Measurements from ENCODE around the gene STX1A. TPM values are rescaled to one million over a fixed set of nuclear protein-coding genes. Genes with fewer than 3 reads are reported as not detected.

The STX1A gene
- total RNA-seq, 2 experiments from 2014 or later, result 22.2 to 24.1 TPM

GRCh38 chr7:73700581-73701134 lies 18.8 kb downstream of the STX1A start:
- ChIA-PET CTCF (interaction anchor here (0.6 to 1.5 kb wide), 7 partner anchors 9 to 138 kb away, joined by 3 to 7 read pairs (median 5); no protein-coding TSS in a partner anchor), POLR2A (no interaction called here)

DNA sequence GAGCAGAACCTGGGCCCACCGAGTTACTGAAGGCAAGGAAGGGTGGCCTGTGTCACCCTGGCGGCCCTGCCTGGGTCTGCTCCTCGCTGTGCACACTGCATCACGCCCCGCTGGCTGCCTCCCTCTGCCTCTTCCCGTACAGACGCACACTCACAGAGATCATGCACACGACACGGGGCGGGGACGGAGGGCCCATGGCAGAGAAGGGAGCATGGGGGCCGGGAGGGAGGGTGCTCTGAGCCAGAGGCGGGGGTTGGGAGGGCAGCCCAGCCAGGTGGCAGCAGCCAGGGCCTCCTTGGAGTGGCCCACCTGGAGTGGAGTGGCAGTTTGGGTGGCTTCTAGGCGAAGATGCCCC lies 19.4 kb downstream of the STX1A start:
- POLR2A ChIA-PET, result no interaction called here
- CTCF ChIA-PET, result interaction anchor here (1.5 kb wide), 1 partner anchor 10 kb away, joined by 6 read pairs; no protein-coding TSS in a partner anchor

DNA sequence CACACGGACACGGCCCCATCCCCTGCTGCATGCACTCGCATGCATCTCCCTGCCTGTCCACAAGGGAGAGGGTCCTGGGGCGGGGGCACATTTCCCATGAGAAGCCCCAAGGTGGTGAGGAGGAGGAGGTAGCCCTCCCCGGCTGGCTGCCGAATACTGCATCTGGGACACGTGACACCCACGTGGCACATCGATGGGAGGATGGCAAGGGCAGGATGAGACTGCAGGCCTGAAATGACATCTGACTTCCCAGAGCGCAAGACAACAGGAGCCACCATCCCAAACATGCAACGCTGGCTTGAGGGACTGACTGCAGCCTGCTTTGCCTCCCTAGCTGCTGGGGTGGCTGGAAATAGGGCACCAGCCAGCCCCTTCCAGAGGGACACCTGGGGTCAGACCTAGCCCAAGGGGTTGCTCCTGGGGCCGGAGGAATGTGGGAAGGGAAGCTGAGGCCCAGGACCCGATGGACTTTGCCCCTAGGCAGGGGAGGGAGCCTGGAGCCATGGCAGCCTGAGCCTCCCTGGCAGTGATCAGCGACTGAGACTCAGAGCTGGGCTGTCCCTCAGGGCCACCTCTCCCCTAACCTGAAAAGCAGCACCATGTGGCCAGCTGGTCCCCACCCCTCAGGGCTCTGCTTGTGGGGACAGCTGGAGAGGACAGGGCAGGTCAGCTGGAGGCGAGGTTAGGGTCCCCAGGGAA lies 19.9 kb downstream of the STX1A start:
- ChIA-PET CTCF (no interaction called here), POLR2A (no interaction called here)

- CTCF ChIA-PET, result no interaction called here
- POLR2A ChIA-PET, result interaction anchor here (0.5 to 0.7 kb wide), 2 partner anchors 35 to 220 kb away, joined by 3 to 8 read pairs; no protein-coding TSS in a partner anchor
Observed at GRCh38 chr7:73698410-73698809, 21.1 kb downstream of the STX1A start.

DNA sequence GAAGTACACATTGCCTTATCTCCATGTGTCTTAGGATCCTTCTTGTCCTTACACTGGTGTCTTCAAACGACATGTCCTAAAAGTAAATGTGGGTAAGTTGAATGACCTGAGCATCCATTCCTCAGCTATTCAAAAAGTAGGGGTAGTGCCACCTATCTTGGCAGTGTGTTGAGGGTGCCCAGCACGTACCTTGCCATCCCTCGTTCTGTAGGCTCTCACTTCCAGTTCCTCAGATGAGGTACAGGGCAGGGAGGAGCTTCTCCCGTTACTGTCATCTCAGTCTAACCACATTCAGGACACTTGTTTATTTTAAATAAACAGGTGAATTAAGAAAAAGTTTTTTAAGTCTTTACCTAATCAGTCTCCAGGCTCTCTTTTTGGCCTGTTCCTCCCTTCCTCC lies 23.1 kb downstream of the STX1A start:
- POLR2A ChIA-PET, result interaction anchor here (1.5 kb wide), 1 partner anchor 13 kb away, joined by 3 read pairs; no protein-coding TSS in a partner anchor
- CTCF ChIA-PET, result no interaction called here

DNA sequence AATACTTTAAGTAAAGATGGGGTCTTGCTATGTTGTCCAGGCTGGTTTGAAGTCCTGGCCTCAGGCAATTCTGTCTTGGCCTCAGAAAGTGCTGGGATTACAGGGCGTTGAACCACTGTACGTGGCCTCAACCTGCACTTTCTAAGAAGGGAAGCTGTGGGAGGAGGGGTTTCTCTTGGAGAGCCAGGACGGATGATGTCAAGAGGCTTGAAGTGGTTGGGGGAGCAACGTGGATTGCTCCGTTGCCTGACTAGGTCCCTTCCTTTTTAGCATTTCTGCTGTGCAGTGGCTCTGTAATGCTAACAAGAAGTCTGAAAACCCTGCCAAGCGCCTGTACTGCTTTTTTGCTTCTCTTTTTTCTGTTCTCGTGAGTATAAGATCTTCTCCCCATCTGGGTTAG lies 28.8 kb downstream of the STX1A start:
- CTCF ChIA-PET, result no interaction called here
- POLR2A ChIA-PET, result interaction anchor here (0.6 kb wide), 1 partner anchor 38 kb away, joined by 4 read pairs; no protein-coding TSS in a partner anchor

DNA sequence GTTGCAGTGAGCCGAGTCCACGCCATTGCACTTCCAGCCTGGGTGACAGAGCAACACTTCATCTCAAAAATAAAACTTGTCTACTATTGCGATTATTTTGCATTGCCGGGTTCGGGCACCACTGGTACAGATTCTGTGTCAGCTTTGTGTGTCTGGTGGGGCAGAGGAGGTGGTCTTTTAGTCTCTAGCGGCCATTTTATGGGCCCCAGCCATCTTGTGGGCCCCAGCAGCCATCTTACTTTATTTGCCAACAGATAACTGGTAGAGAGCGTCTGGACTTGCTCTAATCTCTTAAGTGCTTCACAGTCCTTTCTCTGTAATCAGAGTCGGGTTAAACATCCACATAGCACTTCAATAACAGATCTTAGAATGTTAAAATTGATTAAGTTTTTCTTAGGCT lies 31.2 kb downstream of the STX1A start:
- ChIA-PET CTCF (interaction anchor here (0.7 kb wide), 1 partner anchor 35 kb away, joined by 3 read pairs; no protein-coding TSS in a partner anchor), POLR2A (no interaction called here)

DNA sequence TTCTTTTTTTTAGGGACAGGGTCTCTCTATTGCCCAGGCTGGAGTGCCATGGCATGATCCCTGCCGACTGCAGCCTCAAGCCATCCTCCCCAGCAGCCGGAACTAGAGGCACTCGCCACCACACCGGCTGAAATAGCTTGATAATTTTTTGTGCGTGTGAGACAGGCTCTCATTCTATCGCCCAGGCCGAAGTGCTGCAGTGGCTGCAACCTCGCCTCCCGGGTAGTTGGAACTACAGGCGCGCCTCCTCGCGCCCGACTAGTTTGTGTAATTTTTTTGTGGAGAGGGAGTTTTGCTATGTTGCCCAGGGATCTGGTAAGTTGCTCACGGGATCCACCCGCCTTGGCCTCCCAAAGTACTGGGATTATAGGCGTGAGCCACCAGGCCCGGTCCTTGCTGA lies 34.2 kb downstream of the STX1A start:
- POLR2A ChIA-PET, result no interaction called here
- CTCF ChIA-PET, result no interaction called here

- POLR2A ChIA-PET, result interaction anchor here (0.8 kb wide), 1 partner anchor 13 kb away, joined by 3 read pairs; no protein-coding TSS in a partner anchor
- CTCF ChIA-PET, result interaction anchor here (1.2 kb wide), 1 partner anchor 50 kb away, joined by 3 read pairs; no protein-coding TSS in a partner anchor
Observed at GRCh38 chr7:73683788-73684693, 35.4 kb downstream of the STX1A start.

- CTCF ChIA-PET, result interaction anchor here (0.5 to 1.2 kb wide), 2 partner anchors 51 to 174 kb away, joined by 3 read pairs; no protein-coding TSS in a partner anchor
- POLR2A ChIA-PET, result interaction anchor here (0.8 kb wide), 1 partner anchor 14 kb away, joined by 3 read pairs; no protein-coding TSS in a partner anchor
Observed at GRCh38 chr7:73683056-73683787, 36.2 kb downstream of the STX1A start, which contains the start of the genes BUD23 and DNAJC30. BUD23 (plus strand) TSS chr7:73683597; CDS start chr7:73683626, 29 bp downstream. DNAJC30 (minus strand) TSS chr7:73683453; CDS start chr7:73683423, 30 bp downstream.

- ChIA-PET POLR2A (no interaction called here), CTCF (no interaction called here)
Observed at GRCh38 chr7:73682745-73683055, 36.8 kb downstream of the STX1A start.

DNA sequence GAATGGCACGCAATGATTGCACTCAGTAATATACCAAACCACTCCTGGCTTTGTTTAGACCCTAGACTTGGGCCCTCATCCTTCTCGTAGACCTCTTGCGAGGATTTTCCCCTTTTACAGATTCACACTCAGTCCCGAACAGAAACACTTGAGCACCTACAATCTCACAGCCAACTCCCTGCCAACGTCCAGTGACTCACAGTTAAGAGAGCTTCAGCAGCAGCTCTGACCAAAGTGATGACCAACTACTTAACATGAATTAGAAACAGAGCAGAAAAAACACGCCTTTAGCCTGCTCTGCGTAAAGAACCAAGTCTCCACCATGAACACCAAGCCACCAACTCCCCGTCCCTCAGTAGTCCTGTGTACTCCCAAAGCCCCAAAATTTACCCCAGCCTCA lies 38.4 kb downstream of the STX1A start:
- CTCF ChIA-PET, result no interaction called here
- POLR2A ChIA-PET, result no interaction called here

- ChIA-PET CTCF (no interaction called here), POLR2A (no interaction called here)
Observed at GRCh38 chr7:73680501-73680900, 39.0 kb downstream of the STX1A start.

DNA sequence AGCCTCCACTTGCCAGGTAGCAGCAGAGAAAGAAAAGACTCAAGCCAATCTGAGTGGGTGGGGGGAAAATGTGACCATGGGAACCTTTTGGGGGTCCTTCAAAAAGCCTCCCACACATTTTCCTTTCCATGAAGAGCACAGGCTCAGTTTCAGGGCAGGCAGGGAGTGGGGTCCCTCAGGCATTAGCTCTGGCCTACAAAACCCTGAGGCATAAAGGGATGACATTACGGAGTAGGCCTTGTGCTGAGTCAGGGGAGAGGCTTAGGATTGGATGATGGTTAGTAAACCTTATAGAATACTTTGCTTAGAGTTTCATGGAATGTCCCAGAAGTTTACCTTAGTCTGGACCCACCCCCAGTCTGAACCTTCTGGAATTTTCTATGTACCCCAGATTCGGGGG lies 39.8 kb downstream of the STX1A start:
- ChIA-PET POLR2A (no interaction called here), CTCF (no interaction called here)

GRCh38 chr7:73678862-73679261 lies 40.6 kb downstream of the STX1A start:
- POLR2A ChIA-PET, result no interaction called here
- CTCF ChIA-PET, result interaction anchor here (0.6 to 0.7 kb wide), 2 partner anchors 11 to 14 kb away, joined by 3 read pairs; partner anchors contain the start of gene VPS37D

- CTCF ChIA-PET, result interaction anchor here (0.6 to 1.0 kb wide), 3 partner anchors 11 to 70 kb away, joined by 3 to 4 read pairs (median 4); no protein-coding TSS in a partner anchor
- POLR2A ChIA-PET, result interaction anchor here (0.7 kb wide), 1 partner anchor 41 kb away, joined by 4 read pairs; no protein-coding TSS in a partner anchor
Observed at GRCh38 chr7:73676062-73676461, 43.4 kb downstream of the STX1A start.

GRCh38 chr7:73674468-73675124 lies 44.9 kb downstream of the STX1A start:
- ChIA-PET CTCF (interaction anchor here (0.8 kb wide), 1 partner anchor 60 kb away, joined by 3 read pairs; no protein-coding TSS in a partner anchor), POLR2A (no interaction called here)

DNA sequence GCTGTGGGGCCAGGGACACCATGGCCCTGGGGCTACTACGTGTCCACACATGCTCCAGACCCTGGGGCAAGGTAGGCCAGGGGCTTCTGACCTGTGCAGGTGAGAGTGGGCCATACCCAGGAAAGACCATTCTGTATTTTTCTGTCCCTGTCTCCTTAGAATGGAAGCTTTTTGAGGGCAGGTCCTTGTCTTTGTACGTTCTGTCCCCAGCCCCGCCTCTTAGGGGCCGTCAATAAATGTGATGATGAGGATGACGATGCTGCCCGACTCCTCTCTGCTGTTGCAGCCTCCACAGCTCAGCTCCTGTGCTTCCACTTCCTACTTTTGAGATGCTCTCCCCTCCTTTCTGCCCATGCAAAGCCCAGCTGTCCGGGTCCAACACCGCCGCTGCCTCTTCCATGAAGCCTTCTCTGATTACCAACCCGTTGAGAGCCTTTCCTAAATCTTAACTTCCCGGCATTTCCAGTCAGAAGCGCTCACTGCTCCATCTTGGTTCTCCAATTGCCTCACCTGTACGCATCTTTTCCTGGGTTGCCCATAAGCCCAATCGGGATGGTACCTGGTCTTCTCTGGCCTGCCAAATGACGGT lies 47.5 kb downstream of the STX1A start:
- ChIA-PET CTCF (interaction anchor here (1.6 to 1.7 kb wide), 2 partner anchors 53 to 65 kb away, joined by 5 to 6 read pairs; no protein-coding TSS in a partner anchor), POLR2A (no interaction called here)

Data from activated CD8-positive, alpha-beta memory T cell treated with anti-CD3 and anti-CD28 coated beads for 36 hours (primary cell).